GM12801 (cell line): Measurements from ENCODE around the gene KHNYN.

Experiments
- CTCF ChIP-seq: IDR thresholded peaks from one replicate; pipeline ENCODE4 v1.5.1; 2011; ENCODE audit warnings: control low read depth; ENCODE audit not compliant: insufficient read length; ENCODE audit errors: extremely low read depth

The KHNYN gene

GRCh38 chr14:24414077-24414476 is 15.7 kb upstream of the KHNYN start:
- TF ChIP-seq CTCF = no peak

GRCh38 chr14:24414732-24415420 is 14.9 kb upstream of the KHNYN start:
- TF ChIP-seq CTCF = no peak

GRCh38 chr14:24415421-24416253 is 14.1 kb upstream of the KHNYN start:
- TF ChIP-seq CTCF = no peak

- TF ChIP-seq CTCF = no peak
These were observed 13.4 kb upstream of the KHNYN start for GRCh38 chr14:24416254-24416931.

GRCh38 chr14:24416932-24417619 is 12.7 kb upstream of the KHNYN start:
- TF ChIP-seq CTCF = no peak

GRCh38 chr14:24417832-24418491 is 11.8 kb upstream of the KHNYN start:
- no peak for TF ChIP-seq CTCF
